CD1c-positive myeloid dendritic cell (primary cell): Measurements from ENCODE around the gene PTPRM.

Source experiments
- DNase-seq: peaks from one replicate; pipeline ENCODE4 v3.0.0-alpha.2; 2016; ENCODE audit errors: extremely low spot score

The PTPRM gene

GRCh38 chr18:8279781-8280330 lies 712.7 kb downstream of the PTPRM start:
- DNase-seq = no peak

GRCh38 chr18:8283891-8284585 lies 716.9 kb downstream of the PTPRM start:
- DNase-seq = no peak

- no peak for DNase-seq
These were observed 719.2 kb downstream of the PTPRM start for GRCh38 chr18:8286303-8286702.

- DNase-seq = no peak
These were observed 720.2 kb downstream of the PTPRM start for GRCh38 chr18:8287196-8287885.

- no peak for DNase-seq
These were observed 721.5 kb downstream of the PTPRM start for GRCh38 chr18:8288472-8289195.

GRCh38 chr18:8290435-8290834 lies 723.3 kb downstream of the PTPRM start:
- DNase-seq = no peak

- DNase-seq = no peak
These were observed 723.8 kb downstream of the PTPRM start for GRCh38 chr18:8290913-8291312.

- DNase-seq = no peak
These were observed 726.1 kb downstream of the PTPRM start for GRCh38 chr18:8293184-8293583.

- DNase-seq = no peak
These were observed 729.9 kb downstream of the PTPRM start for GRCh38 chr18:8296886-8297616.

GRCh38 chr18:8298186-8298585 lies 731.1 kb downstream of the PTPRM start:
- DNase-seq = no peak

GRCh38 chr18:8299054-8299980 lies 732.2 kb downstream of the PTPRM start:
- no peak for DNase-seq

GRCh38 chr18:8300751-8301410 lies 733.8 kb downstream of the PTPRM start:
- DNase-seq = no peak

- DNase-seq = no peak
These were observed 734.5 kb downstream of the PTPRM start for GRCh38 chr18:8301427-8302172.

GRCh38 chr18:8303151-8303755 lies 736.1 kb downstream of the PTPRM start:
- DNase-seq = no peak

- DNase-seq = no peak
These were observed 740.8 kb downstream of the PTPRM start for GRCh38 chr18:8307960-8308359.

- no peak for DNase-seq
These were observed 745.9 kb downstream of the PTPRM start for GRCh38 chr18:8313043-8313442.

GRCh38 chr18:8314124-8314523 lies 747.0 kb downstream of the PTPRM start:
- no peak for DNase-seq

GRCh38 chr18:8319798-8320489 lies 752.8 kb downstream of the PTPRM start:
- DNase-seq = no peak
